NCI-H2196 treated with DMSO at 0.1 percent for 48 hours (cell line): ENCODE results near the gene HHIPL1.

Experiments used
- DNase-seq: peaks from one replicate; lab custom pipeline; 2025; ENCODE audit not compliant: unreplicated experiment; lab: John Stamatoyannopoulos, UW

HHIPL1 gene

GRCh38 chr14:99708449-99708848 lies 63.5 kb downstream of the HHIPL1 start:
- no peak for DNase-seq

- DNase-seq: no peak
These were observed 69.0 kb downstream of the HHIPL1 start for GRCh38 chr14:99713972-99714371.

- no peak for DNase-seq
These were observed 70.5 kb downstream of the HHIPL1 start for GRCh38 chr14:99715266-99716000.

- DNase-seq: no peak
These were observed 71.3 kb downstream of the HHIPL1 start for GRCh38 chr14:99716091-99716849.

- no peak for DNase-seq
These were observed 72.1 kb downstream of the HHIPL1 start for GRCh38 chr14:99716850-99717681.

DNA sequence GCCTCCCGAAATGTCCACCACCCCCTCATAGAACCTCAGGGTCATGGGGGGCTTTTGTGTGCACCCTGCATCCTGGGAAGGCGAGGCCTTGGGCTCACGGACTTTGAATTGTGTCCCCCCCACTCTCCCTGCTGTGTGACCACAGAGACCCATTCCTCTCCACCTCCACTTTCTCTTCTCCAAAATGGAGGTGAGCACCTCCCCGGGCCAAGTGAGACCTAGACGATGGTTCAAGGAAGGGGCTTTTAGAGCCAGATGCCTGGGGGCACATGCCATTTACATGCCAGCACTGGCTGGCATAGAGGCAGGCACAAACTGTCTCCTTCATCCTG lies 72.7 kb downstream of the HHIPL1 start:
- no peak for DNase-seq

GRCh38 chr14:99718031-99718810 lies 73.3 kb downstream of the HHIPL1 start:
- no peak for DNase-seq

DNA sequence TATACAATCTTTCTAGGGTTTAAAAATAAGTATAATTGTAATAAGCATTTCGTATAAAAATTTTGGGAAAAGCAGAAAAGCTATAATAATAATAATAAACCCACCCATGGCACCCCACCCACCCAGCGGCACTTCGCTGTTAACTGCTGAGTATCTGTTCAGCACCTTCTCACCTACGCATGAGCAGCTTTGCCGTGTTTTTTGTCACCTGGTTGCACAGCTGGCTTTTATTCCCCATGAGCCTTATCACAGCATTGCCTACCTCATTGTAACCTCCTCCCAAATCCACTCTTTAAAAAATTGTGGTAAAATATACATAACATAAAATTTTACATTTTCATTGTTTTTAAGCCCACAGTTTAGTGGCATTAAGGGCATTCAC lies 73.9 kb downstream of the HHIPL1 start:
- no peak for DNase-seq

DNA sequence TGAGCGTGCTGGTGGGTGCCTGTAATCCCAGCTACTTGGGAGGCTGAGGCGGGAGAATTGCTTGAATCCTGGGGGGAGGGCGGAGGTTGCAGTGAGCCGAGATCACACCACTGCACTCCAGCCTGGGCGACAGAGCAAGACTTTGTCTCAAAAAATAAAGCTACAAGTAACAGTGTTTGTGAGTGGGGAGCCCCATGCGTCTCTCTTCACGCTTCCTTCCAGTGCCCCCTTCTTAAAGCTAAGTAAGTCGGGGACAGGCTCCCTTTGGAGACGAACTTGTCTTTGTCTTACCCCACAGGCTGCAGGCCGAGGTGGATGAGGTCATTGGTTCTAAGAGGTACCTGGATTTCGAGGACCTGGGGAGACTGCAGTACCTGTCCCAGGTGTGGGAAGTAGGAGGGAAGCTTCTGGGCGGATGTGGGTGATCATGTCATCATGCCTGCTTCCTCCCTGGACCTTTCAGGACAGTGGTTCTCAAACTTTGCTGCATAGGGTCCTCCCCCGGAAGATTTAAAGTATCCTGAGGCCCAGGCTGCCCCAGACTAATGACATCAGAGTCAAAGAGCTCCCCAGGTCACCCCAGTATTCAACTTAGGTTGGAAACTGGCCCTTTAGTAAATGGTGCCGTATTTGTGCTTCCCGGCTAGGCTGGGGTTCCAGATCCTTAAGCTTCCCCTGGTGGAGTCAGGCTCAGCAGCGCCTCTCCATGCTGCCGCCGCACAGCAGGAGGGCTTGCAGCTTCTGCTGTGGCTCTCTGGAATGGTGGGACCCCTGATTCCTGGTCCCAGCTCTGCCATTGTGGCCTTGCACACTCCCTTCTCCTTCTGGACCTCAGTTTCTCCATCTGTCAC lies 76.2 kb downstream of the HHIPL1 start:
- no peak for DNase-seq

DNA sequence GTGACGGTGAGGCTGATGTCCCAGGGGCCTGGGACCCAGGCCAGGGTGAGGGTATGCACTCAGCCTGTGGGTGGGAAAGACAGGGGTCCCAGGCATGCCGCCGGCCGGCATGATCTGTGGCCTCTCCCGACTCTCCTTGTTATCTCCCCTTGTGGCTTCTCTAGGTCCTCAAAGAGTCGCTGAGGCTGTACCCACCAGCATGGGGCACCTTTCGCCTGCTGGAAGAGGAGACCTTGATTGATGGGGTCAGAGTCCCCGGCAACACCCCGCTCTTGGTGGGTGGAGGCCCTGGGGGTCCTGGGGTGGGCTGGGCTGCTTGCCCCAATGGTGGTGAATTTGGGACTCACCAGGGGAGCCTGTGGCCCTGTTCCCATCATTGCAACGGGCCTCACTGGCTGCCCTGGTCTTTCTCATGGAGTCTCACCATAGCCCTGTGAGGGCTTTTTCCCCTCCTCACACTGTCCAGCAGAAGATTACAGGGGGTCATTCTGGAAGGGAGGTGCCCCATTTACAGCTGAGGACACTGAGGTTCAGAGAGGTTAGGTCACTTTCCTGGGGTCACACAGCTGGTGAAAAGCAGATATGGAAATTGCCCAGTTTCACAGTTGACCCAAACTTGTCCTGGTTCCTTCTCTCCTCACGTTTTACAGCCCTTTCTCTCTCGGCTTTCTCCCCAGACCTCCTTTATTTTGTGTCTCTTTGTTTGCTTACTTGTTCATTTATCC lies 77.0 kb downstream of the HHIPL1 start:
- DNase-seq: no peak

GRCh38 chr14:99722741-99723140 lies 77.8 kb downstream of the HHIPL1 start:
- no peak for DNase-seq

GRCh38 chr14:99724196-99724891 lies 79.4 kb downstream of the HHIPL1 start:
- no peak for DNase-seq

- no peak for DNase-seq
These were observed 80.2 kb downstream of the HHIPL1 start for GRCh38 chr14:99724939-99725773.

GRCh38 chr14:99725774-99726537 lies 81.0 kb downstream of the HHIPL1 start:
- DNase-seq: no peak

GRCh38 chr14:99726538-99727095 lies 81.7 kb downstream of the HHIPL1 start:
- no peak for DNase-seq

- no peak for DNase-seq
These were observed 82.4 kb downstream of the HHIPL1 start for GRCh38 chr14:99727096-99727870.
